ENCODE measurements around the gene POLD1.
"Not testable (repeated sequence)": the region's sequence is repeated elsewhere in the genome, so short reads cannot be mapped to it uniquely, and the experiment has no call there.

The POLD1 gene

GRCh38 chr19:50390952-50391351 is 6.8 kb downstream of the POLD1 start:
- not testable (repeated sequence) for DNase-seq (ENCODE audit: low read depth in 2 of 2)

DNA sequence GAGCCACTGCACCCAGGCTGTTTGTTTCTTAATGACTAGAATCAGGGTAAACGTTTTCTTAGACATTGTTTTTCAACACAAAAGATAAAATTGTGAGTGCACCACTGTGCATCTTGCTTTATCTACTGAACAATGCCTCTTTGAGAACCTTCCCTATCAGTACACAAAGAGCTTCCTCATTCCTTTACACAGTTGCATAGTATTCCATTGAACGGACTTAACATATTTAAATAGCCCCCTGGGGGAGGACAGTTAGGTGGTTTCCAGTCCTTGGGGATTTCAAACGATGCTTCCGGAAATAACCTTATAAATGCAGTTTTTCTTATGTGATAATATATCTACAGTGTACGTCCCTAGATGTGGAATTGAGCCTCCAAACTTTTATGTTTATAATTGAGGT is 8.6 kb downstream of the POLD1 start:
- DNase-seq (ENCODE audit: low read depth in 2 of 2) = no peak

- DNase-seq (ENCODE audit: low read depth in 2 of 2) = no peak
These were observed 9.4 kb downstream of the POLD1 start for GRCh38 chr19:50393589-50393988.

DNA sequence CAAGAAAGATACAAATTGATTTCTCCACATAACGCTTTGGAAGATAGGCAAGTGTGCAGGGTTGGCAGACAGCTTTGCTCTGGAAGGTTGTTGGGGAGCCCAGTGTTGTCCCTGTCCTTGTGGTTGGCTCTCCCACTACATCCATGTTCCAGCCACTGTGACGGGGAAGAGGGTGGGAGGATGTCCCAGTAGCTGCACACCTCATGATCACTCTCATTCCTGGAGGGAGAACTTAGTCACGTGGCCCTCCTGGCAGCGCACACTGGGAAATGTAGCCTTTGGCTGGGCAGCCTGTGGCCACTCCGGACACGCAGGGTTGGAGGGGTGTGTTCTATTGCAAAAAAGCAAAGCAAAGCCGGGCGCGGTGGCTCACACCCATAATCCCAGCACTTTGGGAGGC is 9.9 kb downstream of the POLD1 start:
- no peak for DNase-seq (ENCODE audit: low read depth in 2 of 2)

DNA sequence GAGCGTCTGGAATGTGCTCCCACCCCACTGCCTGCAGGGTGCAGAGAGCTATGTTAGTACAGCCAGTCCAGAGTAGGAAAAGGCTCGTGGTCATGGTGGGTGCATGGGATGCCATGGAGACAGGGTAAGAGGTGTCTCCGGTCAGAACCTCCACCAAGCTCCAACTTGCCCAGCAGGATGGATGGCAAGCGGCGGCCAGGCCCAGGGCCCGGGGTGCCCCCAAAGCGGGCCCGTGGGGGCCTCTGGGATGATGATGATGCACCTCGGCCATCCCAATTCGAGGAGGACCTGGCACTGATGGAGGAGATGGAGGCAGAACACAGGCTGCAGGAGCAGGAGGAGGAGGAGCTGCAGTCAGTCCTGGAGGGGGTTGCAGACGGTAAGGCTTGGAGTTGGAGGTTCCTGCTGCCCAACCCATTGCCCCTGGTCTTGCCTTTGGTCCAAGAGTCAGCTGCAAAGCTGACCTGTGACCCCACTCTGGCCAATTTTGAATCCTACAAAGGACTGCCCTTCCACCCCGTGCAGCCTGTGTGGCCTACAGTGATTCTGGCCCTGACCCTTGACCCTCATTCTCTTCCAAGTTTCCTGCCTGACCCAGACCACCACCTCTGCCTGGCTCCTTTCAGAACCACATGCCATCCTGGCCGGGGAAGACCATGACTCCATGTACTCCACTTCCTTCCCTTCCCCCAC is 14.7 kb downstream of the POLD1 start:
- no peak for DNase-seq (ENCODE audit: low read depth in 2 of 2)

DNA sequence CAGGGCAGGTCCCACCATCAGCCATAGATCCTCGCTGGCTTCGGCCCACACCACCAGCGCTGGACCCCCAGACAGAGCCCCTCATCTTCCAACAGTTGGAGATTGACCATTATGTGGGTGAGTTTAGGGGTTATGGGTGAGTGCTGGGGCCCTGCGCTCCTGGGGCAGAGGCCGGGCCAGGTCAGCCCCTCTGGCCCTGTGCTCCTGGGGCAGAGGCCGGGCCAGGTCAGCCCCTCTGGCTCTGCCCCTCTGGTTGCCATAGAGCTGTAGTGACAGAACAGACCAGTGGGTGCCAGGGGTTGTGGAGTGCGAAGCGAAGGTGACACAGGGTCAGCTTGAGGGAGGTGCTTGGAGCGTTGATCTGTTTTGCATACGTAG is 15.2 kb downstream of the POLD1 start:
- DNase-seq (ENCODE audit: low read depth in 2 of 2) = no peak

GRCh38 chr19:50401605-50402450 is 17.7 kb downstream of the POLD1 start:
- DNase-seq (ENCODE audit: low read depth in 2 of 2) = no peak

- DNase-seq (ENCODE audit: low read depth in 2 of 2) = no peak
These were observed 18.6 kb downstream of the POLD1 start for GRCh38 chr19:50402544-50403301.

GRCh38 chr19:50406156-50406820 is 22.1 kb downstream of the POLD1 start:
- DNase-seq (ENCODE audit: low read depth in 2 of 2) = no peak

GRCh38 chr19:50406829-50407228 is 22.7 kb downstream of the POLD1 start:
- no peak for DNase-seq (ENCODE audit: low read depth in 2 of 2)

DNA sequence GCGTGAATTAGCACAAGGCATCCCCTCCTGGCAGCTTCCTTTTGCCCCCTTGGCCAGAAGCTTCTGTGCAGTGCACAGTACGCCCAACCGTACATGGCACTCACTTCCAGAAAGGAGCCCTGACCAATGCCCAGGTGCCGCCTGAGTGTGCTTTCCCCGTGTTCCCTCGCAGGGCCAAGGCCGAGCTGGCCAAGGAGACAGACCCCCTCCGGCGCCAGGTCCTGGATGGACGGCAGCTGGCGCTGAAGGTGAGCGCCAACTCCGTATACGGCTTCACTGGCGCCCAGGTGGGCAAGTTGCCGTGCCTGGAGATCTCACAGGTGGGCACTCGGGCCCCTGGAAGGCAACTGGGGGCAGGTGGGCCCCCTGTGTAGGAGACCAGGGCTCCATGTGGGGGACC is 25.2 kb downstream of the POLD1 start:
- DNase-seq (ENCODE audit: low read depth in 2 of 2) = no peak

DNA sequence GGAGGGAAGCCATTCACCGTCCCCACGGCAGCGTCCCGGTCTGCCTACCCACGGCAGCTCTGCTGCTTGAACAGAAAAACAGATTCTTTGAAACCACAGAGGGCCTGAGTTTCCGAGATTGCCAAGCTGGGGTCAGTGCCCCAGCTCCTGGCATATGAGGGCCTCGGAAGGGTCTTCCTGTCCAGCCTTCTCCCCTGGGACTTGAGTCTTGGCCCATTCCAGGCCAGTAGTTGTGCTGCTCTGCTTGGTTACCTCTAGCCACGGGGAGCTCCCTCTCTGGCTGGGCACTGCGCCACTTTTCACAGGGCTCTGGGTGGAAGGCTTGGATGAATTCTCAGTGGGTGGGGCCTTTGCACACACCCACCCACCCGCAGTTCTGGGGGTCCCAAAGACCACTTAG is 26.0 kb downstream of the POLD1 start:
- no peak for DNase-seq (ENCODE audit: low read depth in 2 of 2)

- DNase-seq (ENCODE audit: low read depth in 2 of 2) = no peak
These were observed 28.3 kb downstream of the POLD1 start for GRCh38 chr19:50412419-50412818.

DNA sequence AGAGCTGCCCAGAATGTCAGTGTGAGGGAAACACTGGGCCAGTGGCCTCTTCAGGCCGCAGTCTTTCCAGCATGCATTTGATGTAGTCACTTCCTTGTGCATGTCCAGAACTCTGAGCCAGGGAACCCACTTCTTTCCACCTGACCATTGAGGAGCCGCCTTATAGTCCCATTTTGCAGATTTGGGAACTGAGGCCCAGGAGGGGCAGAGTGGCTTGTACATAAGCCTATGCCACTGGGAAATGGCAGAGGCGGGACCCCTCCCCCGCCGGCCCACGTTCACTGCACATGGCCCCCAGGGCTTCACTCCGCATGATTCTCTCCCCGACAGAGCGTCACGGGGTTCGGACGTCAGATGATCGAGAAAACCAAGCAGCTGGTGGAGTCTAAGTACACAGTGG is 28.9 kb downstream of the POLD1 start:
- no peak for DNase-seq (ENCODE audit: low read depth in 2 of 2)

GRCh38 chr19:50413531-50413930 is 29.4 kb downstream of the POLD1 start:
- no peak for DNase-seq (ENCODE audit: low read depth in 2 of 2)

DNA sequence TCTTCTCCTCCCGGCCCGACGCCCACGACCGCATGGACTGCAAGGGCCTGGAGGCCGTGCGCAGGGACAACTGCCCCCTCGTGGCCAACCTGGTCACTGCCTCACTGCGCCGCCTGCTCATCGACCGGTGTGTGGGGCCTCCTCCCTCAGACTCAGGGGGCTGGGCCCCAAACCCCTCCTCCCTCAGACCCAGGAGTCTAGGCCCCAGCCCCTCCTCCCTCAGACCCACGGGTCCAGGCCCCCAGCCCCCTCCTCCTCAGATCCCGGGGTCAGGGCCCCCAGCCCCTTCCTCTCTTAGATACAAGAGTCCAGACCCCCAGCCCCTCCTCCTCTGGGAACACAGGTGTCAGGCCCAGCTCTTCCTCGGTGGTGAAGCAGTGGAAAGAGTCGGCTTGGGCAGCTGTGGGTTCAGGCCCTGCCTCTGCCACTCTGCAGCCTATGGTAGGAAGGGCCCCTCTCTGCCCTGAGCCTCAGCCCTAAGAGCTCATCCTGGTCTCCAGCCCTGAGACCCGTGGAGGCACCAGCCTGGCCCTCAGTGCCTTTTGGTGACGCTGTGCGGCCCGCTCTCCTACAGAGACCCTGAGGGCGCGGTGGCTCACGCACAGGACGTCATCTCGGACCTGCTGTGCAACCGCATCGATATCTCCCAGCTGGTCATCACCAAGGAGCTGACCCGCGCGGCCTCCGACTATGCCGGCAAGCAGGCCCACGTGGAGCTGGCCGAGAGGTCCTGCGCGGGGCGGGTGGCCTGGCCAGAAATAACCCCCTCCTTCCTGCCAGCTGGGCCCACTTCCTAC is 30.9 kb downstream of the POLD1 start:
- DNase-seq (ENCODE audit: low read depth in 2 of 2) = peak; percentile 67 to 72

GRCh38 chr19:50415661-50416033 is 31.5 kb downstream of the POLD1 start:
- no peak for DNase-seq (ENCODE audit: low read depth in 2 of 2)

- DNase-seq (ENCODE audit: low read depth in 2 of 2) = no peak
These were observed 32.2 kb downstream of the POLD1 start for GRCh38 chr19:50416034-50416977.

DNA sequence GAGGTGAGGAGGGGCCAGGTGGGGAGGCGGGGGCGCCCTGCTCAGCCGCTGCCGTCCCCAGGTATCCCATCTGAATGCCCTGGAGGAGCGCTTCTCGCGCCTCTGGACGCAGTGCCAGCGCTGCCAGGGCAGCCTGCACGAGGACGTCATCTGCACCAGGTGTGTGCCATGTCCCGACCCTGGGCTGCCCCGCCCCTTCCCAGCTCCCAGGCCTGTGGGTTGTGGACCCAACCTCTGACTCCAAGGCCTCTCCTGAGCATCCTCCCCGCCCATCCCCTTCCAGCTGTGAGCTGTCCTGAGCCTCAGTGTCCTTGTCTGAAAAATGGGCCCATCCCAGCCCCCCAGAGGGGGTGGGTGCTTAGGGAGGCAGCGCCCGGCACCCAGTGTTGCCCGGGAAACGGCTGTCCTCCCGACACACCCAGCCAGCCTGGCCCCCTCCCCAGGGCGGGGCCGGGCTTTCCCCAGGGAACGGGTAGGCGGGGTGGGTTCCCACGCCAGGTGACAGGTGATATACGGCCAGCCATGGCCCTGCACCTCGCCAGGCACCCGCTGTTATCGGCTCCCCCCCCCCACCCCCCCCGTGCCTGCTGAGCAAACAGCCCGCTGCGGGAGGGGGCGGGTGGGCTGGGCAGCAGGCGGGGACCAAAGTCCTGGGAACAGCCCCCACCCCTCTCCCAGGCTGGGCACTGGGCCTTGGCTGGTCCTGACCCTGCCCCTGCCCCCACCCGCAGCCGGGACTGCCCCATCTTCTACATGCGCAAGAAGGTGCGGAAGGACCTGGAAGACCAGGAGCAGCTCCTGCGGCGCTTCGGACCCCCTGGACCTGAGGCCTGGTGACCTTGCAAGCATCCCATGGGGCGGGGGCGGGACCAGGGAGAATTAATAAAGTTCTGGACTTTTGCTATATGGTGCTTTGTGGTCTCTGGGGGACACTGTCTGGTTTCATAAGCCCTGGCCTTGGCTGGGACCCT is 33.2 kb downstream of the POLD1 start:
- no peak for DNase-seq (ENCODE audit: low read depth in 2 of 2)
